HepG2 (cell line): ENCODE measurements around the gene LRBA. TPM values are rescaled to one million over a fixed set of nuclear protein-coding genes. Genes with fewer than 3 reads are reported as not detected.

Experiments used
- CEBPG ChIP-seq: IDR thresholded peaks from 2 replicates; pipeline ENCODE4 v1.6.1; 2016
- EP300 ChIP-seq, 3 experiments: sonication (generic) in 1 of 3; formaldehyde crosslinking in 1 of 3; IDR thresholded peaks; 2 replicates each; pipeline versions ENCODE4 v1.5.1 to v1.6.1; 2011 to 2020; ENCODE audit warnings: low read depth in 2 of 3, low read length in 2 of 3, borderline replicate concordance in 1 of 3, improper control_type of control experiment in 1 of 3, mild to moderate bottlenecking in 1 of 3, missing genetic modification reagents in 1 of 3, moderate library complexity in 1 of 3
- FOSL1 ChIP-seq: sonication (generic); formaldehyde crosslinking; IDR thresholded peaks from 2 replicates; pipeline ENCODE4 v1.9.0; 2021; ENCODE audit warnings: missing genetic modification reagents, borderline replicate concordance
- GATAD2A ChIP-seq: IDR thresholded peaks from 2 replicates; pipeline ENCODE4 v1.6.1; 2016
- ISX ChIP-seq: sonication (generic); formaldehyde crosslinking; conservative IDR thresholded peaks from 2 replicates; pipeline ENCODE4 v1.5.0; 2020; ENCODE audit warnings: missing genetic modification reagents
- MAFF ChIP-seq: IDR thresholded peaks from 2 replicates; pipeline ENCODE4 v1.6.1; 2011; ENCODE audit warnings: low read depth, low read length, improper control_type of control experiment
- NAIF1 ChIP-seq: sonication (generic); formaldehyde crosslinking; IDR thresholded peaks from 2 replicates; pipeline ENCODE4 v1.5.0; 2020; ENCODE audit warnings: mild to moderate bottlenecking, missing genetic modification reagents, borderline replicate concordance
- SKIL ChIP-seq: sonication (generic); formaldehyde crosslinking; IDR thresholded peaks from 2 replicates; pipeline ENCODE4 v1.8.0; 2022; ENCODE audit warnings: missing genetic modification reagents, mild to moderate bottlenecking, moderate library complexity, borderline replicate concordance
- ZFP41 ChIP-seq: sonication (generic); formaldehyde crosslinking; IDR thresholded peaks from 2 replicates; pipeline ENCODE4 v1.4.0; 2020; ENCODE audit warnings: mild to moderate bottlenecking, missing genetic modification reagents, borderline replicate concordance
- ZMYM4 ChIP-seq: sonication (generic); formaldehyde crosslinking; IDR thresholded peaks from 2 replicates; pipeline ENCODE4 v1.8.1; 2023; ENCODE audit warnings: mild to moderate bottlenecking, missing genetic modification reagents
- ZNF441 ChIP-seq: sonication (generic); formaldehyde crosslinking; IDR thresholded peaks from 2 replicates; pipeline ENCODE4 v1.7.0; 2021; ENCODE audit warnings: missing genetic modification reagents, borderline replicate concordance
- ZNF644 ChIP-seq: IDR thresholded peaks from 2 replicates; pipeline ENCODE4 v1.6.1; 2016; ENCODE audit warnings: low read depth
- polyA plus RNA-seq, 8 experiments: library from polyadenylated mRNA; depleted of rRNA in 3 of 8; stranded (reverse) in 7 of 8; unstranded in 1 of 8; fragments of >200 nt; fragmentation: Illumina TruSeq in 4 of 8; extraction: Trizol in 4 of 8; gene quantifications; 2 replicates each; pipeline versions ENCODE4 v1.2.1 to v1.2.3, GENCODE V29; 2011 to 2016; ENCODE audit warnings: low read depth in 4 of 8, missing spikeins in 1 of 8, mixed read lengths in 1 of 8; ENCODE audit not compliant: insufficient read depth in 1 of 8
- total RNA-seq, 5 experiments: library from RNA; depleted of rRNA; stranded (reverse); fragments of >200 nt; fragmentation: Illumina TruSeq; extraction: Trizol; gene quantifications; 2 replicates each; pipeline ENCODE4 v1.2.3, GENCODE V29; 2016; ENCODE audit warnings: low read depth in 1 of 5
- TF ChIP-seq, protein P1 (sequence below): sonication (generic); formaldehyde crosslinking; IDR thresholded peaks from 2 replicates; pipeline ENCODE4 v1.4.0; 2020; ENCODE audit warnings: missing genetic modification reagents
- TF ChIP-seq, protein P2 (sequence below): sonication (generic); formaldehyde crosslinking; IDR thresholded peaks from 2 replicates; pipeline ENCODE4 v1.5.0; 2020; ENCODE audit warnings: mild to moderate bottlenecking, missing genetic modification reagents
- TF ChIP-seq, protein P3 (sequence below): IDR thresholded peaks from 2 replicates; pipeline ENCODE4 v1.6.1; 2012; ENCODE audit warnings: low read depth, low read length, improper control_type of control experiment

Gene LRBA
- total and polyA plus RNA-seq, 2 of the 13 experiments (the other 11 are each of a cell fraction or from before 2014, with no cell fraction given), result 21.0 to 37.2 TPM

GRCh38 chr4:150769248-150769647 lies 245.8 kb downstream of the LRBA start (continued):
- TF ChIP-seq, protein P1, sequence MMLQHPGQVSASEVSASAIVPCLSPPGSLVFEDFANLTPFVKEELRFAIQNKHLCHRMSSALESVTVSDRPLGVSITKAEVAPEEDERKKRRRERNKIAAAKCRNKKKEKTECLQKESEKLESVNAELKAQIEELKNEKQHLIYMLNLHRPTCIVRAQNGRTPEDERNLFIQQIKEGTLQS (CRISPR knock-in tag), result peak; percentile 64
- TF ChIP-seq MAFF, result peak; percentile 63
- 0 out of 4 replicates have a peak, but pooled peaks of 1 of the 2 experiments have one; percentile 10 for TF ChIP-seq EP300 (IDR thresholded peaks at IDR 0.05; ENCODE audit: low read depth in 2 of 2, low read length in 2 of 2)
- TF ChIP-seq EP300 (CRISPR knock-in tag; IDR thresholded peaks at IDR 0.05; ENCODE audit: borderline replicate concordance), result no peak
- TF ChIP-seq NAIF1 (CRISPR knock-in tag), result no peak
- peak; percentile 76 for TF ChIP-seq FOSL1 (CRISPR knock-in tag)
- TF ChIP-seq, protein P2, sequence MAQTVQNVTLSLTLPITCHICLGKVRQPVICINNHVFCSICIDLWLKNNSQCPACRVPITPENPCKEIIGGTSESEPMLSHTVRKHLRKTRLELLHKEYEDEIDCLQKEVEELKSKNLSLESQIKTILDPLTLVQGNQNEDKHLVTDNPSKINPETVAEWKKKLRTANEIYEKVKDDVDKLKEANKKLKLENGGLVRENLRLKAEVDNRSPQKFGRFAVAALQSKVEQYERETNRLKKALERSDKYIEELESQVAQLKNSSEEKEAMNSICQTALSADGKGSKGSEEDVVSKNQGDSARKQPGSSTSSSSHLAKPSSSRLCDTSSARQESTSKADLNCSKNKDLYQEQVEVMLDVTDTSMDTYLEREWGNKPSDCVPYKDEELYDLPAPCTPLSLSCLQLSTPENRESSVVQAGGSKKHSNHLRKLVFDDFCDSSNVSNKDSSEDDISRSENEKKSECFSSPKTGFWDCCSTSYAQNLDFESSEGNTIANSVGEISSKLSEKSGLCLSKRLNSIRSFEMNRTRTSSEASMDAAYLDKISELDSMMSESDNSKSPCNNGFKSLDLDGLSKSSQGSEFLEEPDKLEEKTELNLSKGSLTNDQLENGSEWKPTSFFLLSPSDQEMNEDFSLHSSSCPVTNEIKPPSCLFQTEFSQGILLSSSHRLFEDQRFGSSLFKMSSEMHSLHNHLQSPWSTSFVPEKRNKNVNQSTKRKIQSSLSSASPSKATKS (CRISPR knock-in tag), result no peak
- no peak for TF ChIP-seq ISX (CRISPR knock-in tag)
- TF ChIP-seq ZNF441 (CRISPR knock-in tag), result no peak
- TF ChIP-seq SKIL (CRISPR knock-in tag), result no peak
- TF ChIP-seq GATAD2A, result 0 out of 2 replicates have a peak, but pooled peaks have one; percentile 25
- TF ChIP-seq CEBPG (CRISPR knock-in tag), result peak; percentile 10; the same call in 1 of the 2 replicates
- TF ChIP-seq, protein P3, sequence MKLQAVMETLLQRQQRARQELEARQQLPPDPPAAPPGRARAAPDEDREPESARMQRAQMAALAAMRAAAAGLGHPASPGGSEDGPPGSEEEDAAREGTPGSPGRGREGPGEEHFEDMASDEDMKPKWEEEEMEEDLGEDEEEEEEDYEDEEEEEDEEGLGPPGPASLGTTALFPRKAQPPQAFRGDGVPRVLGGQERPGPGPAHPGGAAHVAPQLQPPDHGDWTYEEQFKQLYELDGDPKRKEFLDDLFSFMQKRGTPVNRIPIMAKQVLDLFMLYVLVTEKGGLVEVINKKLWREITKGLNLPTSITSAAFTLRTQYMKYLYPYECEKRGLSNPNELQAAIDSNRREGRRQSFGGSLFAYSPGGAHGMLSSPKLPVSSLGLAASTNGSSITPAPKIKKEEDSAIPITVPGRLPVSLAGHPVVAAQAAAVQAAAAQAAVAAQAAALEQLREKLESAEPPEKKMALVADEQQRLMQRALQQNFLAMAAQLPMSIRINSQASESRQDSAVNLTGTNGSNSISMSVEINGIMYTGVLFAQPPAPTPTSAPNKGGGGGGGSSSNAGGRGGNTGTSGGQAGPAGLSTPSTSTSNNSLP, result peak; percentile 54; the same call in 1 of the 2 replicates
- no peak for TF ChIP-seq ZFP41 (CRISPR knock-in tag)
- peak; percentile 69 for TF ChIP-seq ZNF644 (CRISPR knock-in tag)
- TF ChIP-seq ZMYM4 (CRISPR knock-in tag), result 0 out of 2 replicates have a peak, but pooled peaks have one; percentile 17
